ENCODE data around the gene DEPDC4.

DEPDC4 gene

DNA sequence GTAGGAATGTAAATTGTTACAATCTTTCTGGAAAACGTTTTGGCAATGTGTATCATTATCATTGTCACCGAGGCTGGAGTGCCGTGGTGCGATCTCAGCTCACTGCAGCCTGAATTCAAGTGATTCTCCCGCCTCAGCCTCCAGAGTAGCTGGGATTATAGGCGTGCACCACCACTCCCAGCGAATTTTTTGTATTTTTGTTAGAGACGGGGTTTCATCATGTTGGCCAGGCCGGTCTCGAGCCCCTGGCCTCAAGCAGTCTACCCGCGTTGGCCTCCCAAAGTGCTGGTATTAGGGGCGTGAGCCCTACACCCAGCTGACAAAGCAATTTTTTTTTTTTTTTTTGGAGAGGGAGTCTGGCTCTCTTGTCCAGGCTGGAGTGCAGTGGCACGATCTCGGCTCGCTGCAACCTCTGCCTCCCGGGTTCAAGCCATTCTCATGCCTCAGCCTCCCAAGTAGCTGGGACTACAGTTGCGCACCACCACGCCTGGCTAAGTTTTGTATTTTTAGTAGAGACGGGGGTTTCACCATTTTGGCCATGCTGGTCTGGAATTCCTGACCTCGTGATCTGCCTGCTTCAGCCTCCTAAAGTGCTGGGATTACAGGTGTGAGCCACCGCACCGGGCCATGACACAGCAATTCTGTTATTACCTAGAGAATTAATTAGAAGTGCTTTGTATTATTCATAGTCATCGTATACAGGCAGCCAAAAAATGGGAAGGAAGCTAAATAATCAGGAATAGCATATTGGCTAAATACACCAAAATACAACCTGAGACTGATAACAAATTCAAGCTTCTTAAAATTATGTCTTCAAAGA, 65.1 kb downstream of the DEPDC4 start:
- Histone ChIP-seq H3K9ac (ENCODE audit: low read length) (no peak overlapping the region), H3K36me3 (ENCODE audit: control insufficient read depth, insufficient read depth, low read length) (no peaks in the 10 kb centered on the region), H3K4me1 (ENCODE audit: control insufficient read depth, insufficient read depth, low read length) (peaks cover 5% of the 10 kb centered on the region), H3K27me3 (ENCODE audit: control insufficient read depth, insufficient read depth, low read length) (no peaks in the 10 kb centered on the region), H3K9me3 (ENCODE audit: control insufficient read depth, low read length) (no peaks in the 10 kb centered on the region), H3K4me3 (ENCODE audit: low read length) (no peak overlapping the region)

DNA sequence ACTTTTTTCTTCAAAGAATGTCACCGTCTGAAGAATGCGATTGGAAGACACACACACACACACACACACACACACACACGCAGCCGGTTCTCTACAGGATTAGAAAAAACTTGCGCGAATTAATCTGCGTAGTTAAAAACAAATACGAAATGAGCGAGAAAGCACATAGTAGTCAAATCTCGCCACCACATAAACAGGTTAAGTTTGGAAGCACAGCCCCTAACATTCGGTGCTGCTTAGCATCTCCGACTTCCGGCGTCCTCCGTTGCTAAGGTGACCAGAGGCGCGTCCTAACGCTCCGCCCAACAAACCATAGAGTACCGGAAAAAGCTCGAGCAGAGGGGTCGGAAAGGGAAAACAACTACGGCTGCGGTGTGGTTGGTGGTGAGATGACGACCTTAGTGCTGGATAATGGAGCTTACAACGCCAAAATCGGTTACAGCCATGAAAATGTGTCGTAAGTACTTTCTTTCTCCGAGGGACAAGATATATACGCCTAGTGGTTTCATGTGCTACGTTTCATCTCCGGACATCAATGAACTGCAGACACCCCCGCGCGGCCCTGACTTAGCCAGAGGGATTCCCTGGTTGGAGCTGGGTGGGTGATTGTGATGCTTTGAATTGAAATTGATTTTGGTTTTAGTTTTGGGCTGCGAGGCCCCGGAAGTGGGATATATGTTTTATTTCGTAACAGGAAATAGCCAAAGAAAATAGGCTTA, 66.3 kb downstream of the DEPDC4 start, which contains the start of gene ACTR6:
TSS of gene ACTR6 (plus strand) at position 353 of the 719 bp plus-strand sequence. CDS start at position 390, 37 bp downstream.
- Histone ChIP-seq H3K4me1 (ENCODE audit: control insufficient read depth, insufficient read depth, low read length) (peaks cover 5% of the 10 kb centered on the region), H3K36me3 (ENCODE audit: control insufficient read depth, insufficient read depth, low read length) (no peaks in the 10 kb centered on the region), H3K9me3 (ENCODE audit: control insufficient read depth, low read length) (no peaks in the 10 kb centered on the region), H3K27me3 (ENCODE audit: control insufficient read depth, insufficient read depth, low read length) (no peaks in the 10 kb centered on the region), H3K4me3 (ENCODE audit: low read length) (peak within 1 kb of the TSS; percentile 35), H3K9ac (ENCODE audit: low read length) (peak within 1 kb of the TSS; percentile 66)

DNA sequence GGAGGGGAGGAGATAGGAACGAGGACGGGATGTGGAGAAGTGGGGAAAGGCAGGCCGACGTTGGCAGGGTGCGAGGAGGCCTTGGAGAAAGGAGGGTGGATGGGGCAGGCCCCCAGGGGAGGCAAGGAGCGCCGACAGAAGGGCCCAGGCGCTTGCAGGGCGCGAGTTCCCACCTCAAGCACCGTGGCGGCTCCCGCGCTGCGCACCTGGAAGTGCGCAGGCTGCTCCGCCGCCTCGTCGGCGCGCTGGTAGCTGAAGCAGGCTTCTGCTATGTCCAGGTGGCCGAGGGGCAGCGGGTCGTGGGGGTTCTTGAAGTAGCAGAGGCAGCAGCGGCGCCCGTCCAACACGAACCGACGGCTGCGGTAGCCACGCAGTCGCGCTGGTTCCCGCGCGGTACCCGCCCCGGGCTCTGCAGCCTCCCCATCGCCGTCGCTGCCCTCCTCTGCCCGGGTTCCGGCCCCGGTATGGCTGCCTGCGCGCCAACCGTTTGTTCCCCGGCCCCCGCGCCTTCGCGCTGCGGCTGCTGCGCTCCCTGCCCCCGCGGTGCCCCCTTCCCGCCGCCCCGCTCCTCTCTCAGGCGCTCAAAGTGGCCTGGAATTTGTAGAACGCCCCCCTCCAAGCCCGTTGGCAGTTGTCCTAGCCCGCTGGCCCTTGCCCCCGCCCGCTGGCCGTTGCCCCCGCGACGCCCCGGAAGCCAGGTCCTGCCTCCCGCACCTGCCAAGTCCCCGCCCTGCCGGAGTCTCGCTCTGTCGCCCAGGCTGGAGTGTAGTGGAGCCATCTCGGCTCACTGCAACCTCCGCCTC, 67.3 kb downstream of the DEPDC4 start:
- H3K4me3 ChIP-seq (ENCODE audit: low read length), result peak overlapping the region; percentile 35
- no peaks in the 10 kb centered on the region for H3K27me3 ChIP-seq (ENCODE audit: control insufficient read depth, insufficient read depth, low read length)
- H3K4me1 ChIP-seq (ENCODE audit: control insufficient read depth, insufficient read depth, low read length), result peaks cover 5% of the 10 kb centered on the region
- peak overlapping the region; percentile 50 for H3K9ac ChIP-seq (ENCODE audit: low read length)
- no peaks in the 10 kb centered on the region for H3K9me3 ChIP-seq (ENCODE audit: control insufficient read depth, low read length)
- H3K36me3 ChIP-seq (ENCODE audit: control insufficient read depth, insufficient read depth, low read length), result no peaks in the 10 kb centered on the region

DNA sequence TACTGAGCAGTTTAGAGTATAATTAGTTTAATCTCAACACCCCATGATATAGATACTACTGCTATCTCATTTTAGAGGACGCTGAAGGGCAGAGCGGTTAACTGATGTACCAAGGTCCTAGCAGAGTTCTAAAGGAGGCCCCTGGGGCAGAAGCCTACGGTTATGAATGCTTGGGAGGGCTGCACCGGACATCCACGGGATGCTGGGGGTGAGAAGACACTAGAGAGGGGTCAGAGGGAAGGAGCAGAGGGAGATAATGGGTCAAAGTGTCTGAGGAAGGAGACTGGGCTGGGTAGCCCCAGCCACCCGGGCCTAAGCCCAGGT, 67.9 kb downstream of the DEPDC4 start:
- peaks cover 5% of the 10 kb centered on the region for H3K4me1 ChIP-seq (ENCODE audit: control insufficient read depth, insufficient read depth, low read length)
- peak overlapping the region; percentile 35 for H3K4me3 ChIP-seq (ENCODE audit: low read length)
- H3K9me3 ChIP-seq (ENCODE audit: control insufficient read depth, low read length), result no peaks in the 10 kb centered on the region
- no peaks in the 10 kb centered on the region for H3K36me3 ChIP-seq (ENCODE audit: control insufficient read depth, insufficient read depth, low read length)
- no peaks in the 10 kb centered on the region for H3K27me3 ChIP-seq (ENCODE audit: control insufficient read depth, insufficient read depth, low read length)
- peak overlapping the region; percentile 50 for H3K9ac ChIP-seq (ENCODE audit: low read length)

DNA sequence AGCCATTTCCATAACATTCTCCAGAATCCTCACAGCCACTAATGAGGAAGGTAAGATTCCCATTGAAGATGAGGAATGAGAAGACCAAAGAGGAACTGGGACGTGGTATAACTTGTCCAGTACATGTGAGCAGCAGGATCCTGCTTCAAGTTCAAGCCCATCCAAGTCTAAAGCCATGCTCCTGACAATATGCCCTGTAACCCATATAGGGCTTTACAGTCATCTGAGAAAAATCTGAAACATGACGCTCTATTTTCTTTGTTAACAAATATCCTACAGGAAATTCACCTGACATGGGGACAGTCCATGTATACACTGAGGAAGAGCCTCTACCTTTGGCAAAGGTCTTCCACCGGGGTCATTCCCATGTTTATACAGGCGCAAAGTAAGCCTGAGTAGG, 69.4 kb downstream of the DEPDC4 start:
- Histone ChIP-seq H3K36me3 (ENCODE audit: control insufficient read depth, insufficient read depth, low read length) (no peaks in the 10 kb centered on the region), H3K9ac (ENCODE audit: low read length) (no peak overlapping the region), H3K4me1 (ENCODE audit: control insufficient read depth, insufficient read depth, low read length) (peaks cover 5% of the 10 kb centered on the region), H3K9me3 (ENCODE audit: control insufficient read depth, low read length) (no peaks in the 10 kb centered on the region), H3K27me3 (ENCODE audit: control insufficient read depth, insufficient read depth, low read length) (no peaks in the 10 kb centered on the region), H3K4me3 (ENCODE audit: low read length) (no peak overlapping the region)

DNA sequence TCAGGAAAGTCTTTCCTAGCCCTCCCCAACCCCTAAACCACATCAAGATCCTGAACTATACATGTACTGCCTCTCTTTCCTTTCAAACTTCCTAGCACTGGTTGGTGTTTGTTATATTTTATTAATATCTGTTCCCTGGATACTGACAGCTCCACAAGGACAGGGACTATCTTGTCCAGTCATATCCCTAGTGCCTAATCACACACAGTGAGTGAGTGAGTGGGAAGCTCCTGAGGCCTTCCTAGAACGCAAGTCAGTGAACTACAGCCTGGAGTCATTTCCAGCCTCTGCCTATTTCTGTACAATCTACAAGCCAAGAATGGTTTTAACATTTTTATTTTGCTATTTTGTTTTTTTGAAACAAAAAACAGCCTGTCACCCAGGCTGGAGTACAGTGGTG, 73.8 kb downstream of the DEPDC4 start:
- H3K9ac ChIP-seq (ENCODE audit: low read length), result no peak overlapping the region
- H3K27me3 ChIP-seq (ENCODE audit: control insufficient read depth, insufficient read depth, low read length), result no peaks in the 10 kb centered on the region
- H3K9me3 ChIP-seq (ENCODE audit: control insufficient read depth, low read length), result no peaks in the 10 kb centered on the region
- H3K4me3 ChIP-seq (ENCODE audit: low read length), result no peak overlapping the region
- H3K4me1 ChIP-seq (ENCODE audit: control insufficient read depth, insufficient read depth, low read length), result no peaks in the 10 kb centered on the region
- H3K36me3 ChIP-seq (ENCODE audit: control insufficient read depth, insufficient read depth, low read length), result no peaks in the 10 kb centered on the region
